CD4-positive, alpha-beta T cell (primary cell): Measurements from ENCODE around the gene ADIPOR2. TPM values are rescaled to one million over a fixed set of nuclear protein-coding genes. Genes with fewer than 3 reads are reported as not detected.

Experiments used
- ATAC-seq: fragments of 200-7000 bp; cut with Tn5 transposase; one replicate; pipeline ENCODE4 v1.10.0; 2022; ENCODE audit warnings: mild to moderate bottlenecking; ENCODE audit not compliant: poor library complexity
- CTCF ChIA-PET: fragments of 350-600 bp; sonication (Branson Sonifier 250); formaldehyde crosslinking; loops from one replicate; lab custom pipeline; 2021; ENCODE audit warnings: antibody characterized with exemption, inconsistent platforms; lab: Charles Lee
- POLR2A ChIA-PET: fragments of 350-600 bp; sonication (Branson Sonifier 250); formaldehyde crosslinking; loops from one replicate; lab custom pipeline; 2021; ENCODE audit warnings: antibody characterized with exemption, inconsistent platforms; lab: Charles Lee
- DNase-seq, 14 experiments: peaks; one replicate each; pipeline ENCODE4 v3.0.0-alpha.2; 2013 to 2020; ENCODE audit warnings: mixed read lengths in 2 of 14
- H3K27ac ChIP-seq, 2 donors: one replicate each; pipeline versions ENCODE4 v1.5.1 to v1.7.0; 2013; ENCODE audit warnings: low read length in 2 of 2, low read depth in 1 of 2, mild to moderate bottlenecking in 1 of 2
- H3K27me3 ChIP-seq, 2 experiments: 1 replicate in 1 of 2; 2 replicates in 1 of 2; pipeline versions ENCODE4 v1.6.1 to v1.7.0; 2013; ENCODE audit warnings: low read length in 2 of 2, control low read depth in 1 of 2, mild to moderate bottlenecking in 1 of 2, moderate library complexity in 1 of 2; ENCODE audit not compliant: insufficient read depth in 2 of 2, control insufficient read depth in 1 of 2
- H3K36me3 ChIP-seq: one replicate; pipeline ENCODE4 v1.6.1; 2013; ENCODE audit warnings: low read length, control low read depth; ENCODE audit not compliant: insufficient read depth
- H3K4me1 ChIP-seq: one replicate; pipeline ENCODE4 v1.6.1; 2013; ENCODE audit warnings: low read length, control low read depth; ENCODE audit not compliant: insufficient read depth
- H3K4me3 ChIP-seq: one replicate; pipeline ENCODE4 v1.5.1; 2013; ENCODE audit warnings: mild to moderate bottlenecking, low read length, moderate library complexity
- H3K9me3 ChIP-seq, 2 experiments: 1 replicate in 1 of 2; 2 replicates in 1 of 2; pipeline versions ENCODE4 v1.6.1 to v1.7.0; 2013; ENCODE audit warnings: low read length in 2 of 2, mild to moderate bottlenecking in 2 of 2, control low read depth in 1 of 2, moderate library complexity in 1 of 2; ENCODE audit not compliant: control insufficient read depth in 1 of 2, insufficient read depth in 1 of 2
- H3K27ac Mint-ChIP-seq: one replicate; pipeline ENCODE4 v1.8.0; 2020; ENCODE audit warnings: mixed read lengths
- H3K27me3 Mint-ChIP-seq: one replicate; pipeline ENCODE4 v1.8.0; 2021; ENCODE audit warnings: mixed read lengths
- H3K36me3 Mint-ChIP-seq: one replicate; pipeline ENCODE4 v1.8.0; 2021; ENCODE audit warnings: low read depth, mixed read lengths
- H3K4me1 Mint-ChIP-seq: one replicate; pipeline ENCODE4 v1.8.0; 2021; ENCODE audit warnings: low read depth, mixed read lengths
- H3K4me3 Mint-ChIP-seq: one replicate; pipeline ENCODE4 v1.8.0; 2020; ENCODE audit warnings: mild to moderate bottlenecking, mixed read lengths
- H3K9me3 Mint-ChIP-seq: one replicate; pipeline ENCODE4 v1.8.0; 2020; ENCODE audit warnings: mixed read lengths
- CTCF ChIP-seq: fragments of 200-600 bp; IDR thresholded peaks from one replicate; pipeline ENCODE4 v1.8.0; 2022; ENCODE audit warnings: antibody characterized with exemption, mild to moderate bottlenecking
- intact Hi-C, 2 experiments: fragments of 100-400 bp; cut with DNase I in 1 of 2; cut with micrococcal nuclease in 1 of 2; formaldehyde crosslinking; loops; one replicate each; pipeline versions ENCODE4 v1.15.1 to v1.9.0; 2023 to 2025; cut with DNase I, micrococcal nuclease
- total RNA-seq, 174 experiments: library from RNA in 2 of 174; stranded (reverse) in 2 of 174; gene quantifications; one replicate each; pipeline ENCODE4 v1.2.3 and lab custom pipeline; 2021 to 2026

ADIPOR2 gene
- total RNA-seq, 2 experiments from 2014 or later = 12.5 to 12.6 TPM

- Histone ChIP-seq H3K36me3 (no peaks in the 10 kb centered on the region), H3K4me1 (peaks cover 64% of the 10 kb centered on the region), H3K9me3 (peaks cover 0 to 3% of the 10 kb centered on the region in 2 experiments), H3K27me3 (no peaks in the 10 kb centered on the region), H3K27ac (peak overlapping the region in 1 of 2 donors; percentile 37), H3K4me3 (peak overlapping the region; percentile 53)
- H3K4me1 Mint-ChIP-seq = peaks cover 14% of the 10 kb centered on the region
- no peaks in the 10 kb centered on the region for H3K9me3 Mint-ChIP-seq
- TF ChIP-seq CTCF = no peak
- ATAC-seq (no peak), DNase-seq (no peak)
- peak overlapping the region; percentile 56 for H3K4me3 Mint-ChIP-seq
- POLR2A ChIA-PET = interaction anchor here (0.6 kb wide), 1 partner anchor 66 kb away, joined by 3 read pairs; no protein-coding TSS in a partner anchor
- no peaks in the 10 kb centered on the region for H3K36me3 Mint-ChIP-seq
- peak overlapping the region; percentile 63 for H3K27ac Mint-ChIP-seq
- CTCF ChIA-PET = interaction anchor here (2.0 kb wide), 1 partner anchor 21 kb away, joined by 5 read pairs; no protein-coding TSS in a partner anchor
- intact Hi-C loops = no loop called here
- no peaks in the 10 kb centered on the region for H3K27me3 Mint-ChIP-seq
Observed at GRCh38 chr12:1811948-1812291, 121.0 kb downstream of the ADIPOR2 start.

DNA sequence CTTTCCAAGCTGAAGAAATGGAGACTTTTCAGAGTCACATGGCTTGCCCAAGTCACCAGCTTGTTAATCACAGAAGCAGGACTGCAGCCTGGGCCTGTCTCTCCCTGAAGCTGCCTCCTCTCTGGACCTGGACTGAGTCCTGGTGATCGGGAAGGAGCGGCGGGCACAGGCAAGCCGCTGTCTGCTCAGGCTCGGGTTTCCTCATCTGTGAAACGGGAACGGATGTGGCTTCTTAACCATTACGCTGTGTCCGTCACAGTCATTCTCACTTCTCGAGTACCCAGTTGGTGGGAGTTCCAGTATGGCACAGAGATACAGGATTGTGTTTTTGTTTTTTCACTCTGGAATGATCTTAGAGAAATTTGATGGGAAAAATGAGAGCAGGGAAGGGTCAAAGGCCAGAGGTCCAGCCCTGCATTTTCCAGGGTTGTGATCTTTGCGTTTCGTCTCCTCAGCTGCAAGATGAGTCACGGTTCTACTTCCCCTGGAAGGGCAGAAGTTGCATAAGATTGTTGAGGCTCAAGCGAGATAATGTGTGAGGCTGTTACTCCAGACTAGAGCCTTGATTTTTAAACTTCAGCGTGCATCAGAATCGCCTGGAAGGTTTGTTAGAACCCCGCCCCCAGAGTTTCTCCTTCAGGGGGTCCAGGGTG lies 121.9 kb downstream of the ADIPOR2 start:
- H3K9me3 Mint-ChIP-seq = no peaks in the 10 kb centered on the region
- Histone ChIP-seq H3K27me3 (no peaks in the 10 kb centered on the region), H3K4me1 (peaks cover 58% of the 10 kb centered on the region), H3K4me3 (peak overlapping the region; percentile 5), H3K36me3 (no peaks in the 10 kb centered on the region), H3K27ac (no peak overlapping the region), H3K9me3 (peaks cover 0 to 3% of the 10 kb centered on the region in 2 experiments)
- H3K27me3 Mint-ChIP-seq = no peaks in the 10 kb centered on the region
- TF ChIP-seq CTCF = no peak
- H3K4me3 Mint-ChIP-seq = no peak overlapping the region
- intact Hi-C loops = no loop called here
- DNase-seq (peak in 3 of 14 experiments; percentile 35 to 65 (median 59)), ATAC-seq (no peak)
- H3K27ac Mint-ChIP-seq = peak overlapping the region; percentile 15
- ChIA-PET CTCF (interaction anchor here (2.0 kb wide), 1 partner anchor 22 kb away, joined by 5 read pairs; no protein-coding TSS in a partner anchor), POLR2A (no interaction called here)
- no peaks in the 10 kb centered on the region for H3K36me3 Mint-ChIP-seq
- H3K4me1 Mint-ChIP-seq = peaks cover 14% of the 10 kb centered on the region

- ChIA-PET CTCF (no interaction called here), POLR2A (no interaction called here)
- Mint-ChIP-seq H3K4me3 (no peak overlapping the region), H3K36me3 (no peaks in the 10 kb centered on the region), H3K9me3 (no peaks in the 10 kb centered on the region), H3K27ac (no peak overlapping the region), H3K4me1 (peaks cover 14% of the 10 kb centered on the region), H3K27me3 (peaks cover 4% of the 10 kb centered on the region)
- no peak for TF ChIP-seq CTCF
- ATAC-seq = no peak
- Histone ChIP-seq H3K27me3 (peaks cover 0 to 4% of the 10 kb centered on the region in 2 experiments), H3K9me3 (peaks cover 0 to 3% of the 10 kb centered on the region in 2 experiments), H3K4me1 (peaks cover 44% of the 10 kb centered on the region), H3K27ac (no peak overlapping the region), H3K36me3 (no peaks in the 10 kb centered on the region), H3K4me3 (no peak overlapping the region)
- intact Hi-C loops = no loop called here
- DNase-seq = no peak
Observed at GRCh38 chr12:1814266-1814665, 123.4 kb downstream of the ADIPOR2 start.
